ENCODE measurements around the gene CAMKK1.

CAMKK1 gene

GRCh38 chr17:3917391-3917931 is 24.6 kb upstream of the CAMKK1 start:
- no peak for DNase-seq (ENCODE audit: low spot score)

DNA sequence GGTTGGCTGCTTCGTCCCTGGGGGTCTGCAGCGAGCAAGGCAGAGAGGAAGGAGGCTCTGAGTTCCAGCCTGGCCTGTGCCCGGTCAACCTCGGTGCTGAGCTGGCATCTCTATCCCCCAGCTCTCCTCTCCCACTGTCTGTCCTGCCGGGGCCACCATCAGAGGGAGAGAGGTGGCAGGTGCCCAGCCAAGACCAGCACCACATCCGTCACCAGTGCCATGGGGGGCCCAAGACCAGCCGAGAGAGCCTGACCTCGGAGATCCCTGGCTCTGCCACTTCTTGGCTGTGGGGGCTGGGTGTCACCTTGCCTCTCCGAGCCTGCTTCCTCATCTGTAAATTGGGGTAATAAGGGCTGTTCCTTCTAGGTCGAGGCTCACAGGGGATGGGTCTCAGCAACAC is 24.0 kb upstream of the CAMKK1 start:
- DNase-seq (ENCODE audit: low spot score) = no peak

DNA sequence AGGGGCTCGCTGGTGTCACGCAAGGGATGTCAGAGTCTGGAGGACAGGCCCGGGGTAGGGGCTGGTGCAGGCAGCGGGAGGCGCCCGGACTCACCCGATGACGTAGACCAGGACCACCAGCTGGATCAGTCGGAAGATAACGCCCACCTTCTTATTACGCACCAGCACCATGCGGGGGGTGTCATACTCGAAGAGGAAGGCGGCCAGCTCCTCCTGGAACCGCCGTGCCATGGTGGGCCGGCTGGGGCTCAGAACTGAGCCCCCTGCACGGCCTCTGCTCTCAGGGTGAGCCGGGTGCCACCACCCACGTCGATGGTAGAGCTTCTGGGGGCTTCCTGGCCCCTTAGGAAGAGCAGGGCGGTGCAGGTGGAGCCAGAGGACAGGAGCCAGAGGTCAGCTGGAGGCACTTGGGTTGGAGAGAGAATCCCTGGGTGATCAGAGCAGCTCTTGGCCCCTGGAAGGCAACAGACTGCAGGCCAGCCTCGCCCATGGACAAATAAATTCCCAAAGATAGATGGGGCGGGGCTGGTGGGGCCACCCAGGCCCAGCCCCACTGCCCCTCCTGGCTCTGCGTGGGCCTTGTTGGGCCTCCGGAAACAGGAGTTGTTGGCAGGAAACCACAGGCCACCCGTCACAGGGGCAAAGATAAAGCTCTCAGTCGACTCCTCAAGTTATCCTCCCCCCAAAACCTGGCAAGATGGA is 23.3 kb upstream of the CAMKK1 start, which contains the start of gene P2RX1:
P2RX1 (minus strand) TSS at position 471 of the 702 bp plus-strand sequence; CDS start at position 231, 240 bp downstream.
- peak; percentile 37 for DNase-seq (ENCODE audit: low spot score)

DNA sequence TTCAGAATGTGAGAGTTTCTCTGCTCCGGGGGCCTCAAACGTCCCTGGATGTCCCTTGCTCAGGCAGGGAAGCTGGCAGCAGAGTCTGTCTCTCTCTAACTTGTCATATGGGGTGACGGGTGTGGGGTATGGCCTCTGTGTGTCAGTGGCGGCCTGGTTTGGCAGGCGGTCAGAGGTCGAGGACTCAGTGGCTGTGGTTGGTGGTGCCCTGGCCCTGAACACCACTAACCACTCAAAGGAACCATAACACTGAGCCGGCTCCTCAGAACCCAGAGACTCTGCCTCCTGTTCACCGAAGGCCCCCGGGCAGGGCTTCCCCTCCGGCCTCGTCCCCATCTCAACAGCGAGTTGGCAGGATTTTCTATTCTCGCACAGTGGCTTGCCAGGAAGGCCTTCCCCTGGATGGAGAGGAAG is 22.7 kb upstream of the CAMKK1 start:
- DNase-seq (ENCODE audit: low spot score) = no peak

DNA sequence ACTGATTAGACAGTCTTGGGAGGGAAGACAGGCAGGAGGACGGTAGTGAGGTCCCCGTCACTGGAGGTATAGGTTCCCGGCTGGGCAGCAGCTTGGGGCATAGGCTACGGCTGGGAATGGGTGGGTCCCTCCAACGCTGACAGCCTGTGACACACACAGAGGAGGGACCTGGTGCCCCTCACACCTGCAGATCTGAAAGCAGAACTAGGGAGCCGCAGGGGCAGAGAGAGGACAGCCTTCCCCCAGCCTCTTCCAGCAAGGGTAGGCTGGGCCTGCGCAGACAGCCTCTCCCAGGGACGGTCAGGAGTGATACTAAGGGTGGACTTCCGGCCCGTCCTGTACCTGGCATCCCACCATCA is 21.4 kb upstream of the CAMKK1 start:
- DNase-seq (ENCODE audit: low spot score) = no peak

DNA sequence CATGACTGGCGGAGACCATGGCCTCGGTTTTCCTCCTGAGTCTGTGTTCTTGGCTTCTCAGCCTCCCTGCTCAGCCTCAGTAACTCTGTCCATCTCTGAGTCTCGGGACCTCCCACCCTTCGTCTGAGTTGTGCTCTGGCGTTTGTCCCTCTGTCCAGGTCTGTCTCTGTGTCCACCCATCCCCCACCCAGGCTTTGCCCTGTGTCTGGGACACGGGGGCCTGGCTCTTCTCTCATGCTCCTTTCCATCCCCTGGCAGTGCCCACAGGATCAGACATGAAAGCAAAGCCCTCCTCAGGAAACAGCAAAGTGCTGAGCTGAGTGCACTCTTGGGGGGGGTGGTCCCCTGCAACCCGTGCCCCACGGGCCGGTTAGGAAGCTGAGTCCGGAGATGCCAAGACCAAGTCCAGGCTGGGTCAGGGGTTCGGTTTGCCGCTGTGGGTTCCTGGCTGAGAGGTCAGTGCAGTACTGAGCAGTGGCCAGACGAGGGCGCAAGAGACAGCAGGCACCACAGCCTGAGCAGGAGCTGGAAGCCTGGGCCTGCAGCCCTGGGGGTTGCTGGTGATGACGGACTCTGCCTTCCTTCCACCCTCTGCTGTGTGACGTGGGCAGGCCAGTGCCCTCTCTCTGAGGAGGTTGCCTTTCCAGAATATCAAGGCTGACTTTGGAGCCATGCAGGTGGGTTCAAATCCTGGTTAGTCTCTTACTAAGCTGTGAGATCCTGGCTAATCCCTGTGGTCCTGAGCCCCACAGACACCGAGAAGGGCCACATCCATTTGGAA is 20.9 kb upstream of the CAMKK1 start:
- DNase-seq (ENCODE audit: low spot score) = peak; percentile 88

DNA sequence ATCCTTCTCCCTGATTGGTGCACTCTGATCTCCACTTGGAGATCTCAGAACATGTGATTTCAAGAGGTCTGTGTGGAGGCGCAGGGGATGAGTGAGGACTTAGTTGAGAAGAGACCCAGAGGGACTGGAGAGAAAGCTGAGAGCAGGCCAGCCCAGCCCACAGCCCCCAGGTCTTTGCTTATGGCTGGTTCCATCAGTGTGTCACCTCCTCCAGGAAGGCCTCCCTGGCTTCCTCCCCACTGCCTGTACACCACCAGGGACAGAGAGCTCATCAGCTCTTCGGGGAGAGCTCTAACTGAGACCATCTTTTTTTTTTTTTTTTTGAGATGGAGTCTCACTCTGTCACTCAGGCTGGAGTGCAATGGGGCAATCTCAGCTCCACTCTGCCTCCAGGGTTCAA is 20.0 kb upstream of the CAMKK1 start:
- no peak for DNase-seq (ENCODE audit: low spot score)

DNA sequence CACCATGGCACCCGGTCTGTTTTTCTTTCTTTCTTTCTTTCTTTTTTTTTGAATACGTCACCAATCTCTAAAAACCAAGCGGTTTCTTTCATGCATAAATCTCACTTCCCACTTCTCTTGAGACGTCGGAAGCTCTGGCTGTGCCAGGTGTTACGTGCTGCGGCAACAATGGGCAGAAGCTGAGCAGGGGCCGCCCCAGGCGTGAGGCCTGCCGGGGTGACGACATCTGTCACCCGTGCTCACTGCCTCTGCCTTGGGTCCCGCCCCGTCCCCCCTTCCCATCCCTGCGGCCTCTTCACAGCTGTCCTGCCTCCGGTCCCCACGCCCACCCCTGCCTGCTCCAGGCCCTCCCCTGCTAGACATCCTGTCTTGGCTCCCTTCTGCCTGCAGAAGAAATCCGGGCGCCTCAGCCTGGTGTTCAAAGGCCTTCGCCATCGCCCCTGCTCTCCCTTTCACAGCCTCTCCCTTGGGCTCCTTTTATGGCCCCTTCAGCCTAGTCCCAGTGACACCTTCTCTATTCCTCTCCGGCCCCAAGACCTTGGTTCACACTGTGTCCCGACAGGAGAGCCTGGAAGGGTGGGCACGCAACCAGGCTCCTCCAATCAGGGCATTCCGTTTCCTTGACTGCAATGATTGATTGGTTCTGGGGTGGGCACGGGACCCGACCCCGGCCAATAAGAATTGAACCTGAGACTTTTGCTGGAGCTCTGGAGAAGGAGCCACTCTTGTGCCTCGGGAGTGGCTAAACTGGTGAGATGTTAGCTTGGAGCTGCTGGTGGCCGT is 18.6 kb upstream of the CAMKK1 start:
- DNase-seq (ENCODE audit: low spot score) = peak; percentile 66

DNA sequence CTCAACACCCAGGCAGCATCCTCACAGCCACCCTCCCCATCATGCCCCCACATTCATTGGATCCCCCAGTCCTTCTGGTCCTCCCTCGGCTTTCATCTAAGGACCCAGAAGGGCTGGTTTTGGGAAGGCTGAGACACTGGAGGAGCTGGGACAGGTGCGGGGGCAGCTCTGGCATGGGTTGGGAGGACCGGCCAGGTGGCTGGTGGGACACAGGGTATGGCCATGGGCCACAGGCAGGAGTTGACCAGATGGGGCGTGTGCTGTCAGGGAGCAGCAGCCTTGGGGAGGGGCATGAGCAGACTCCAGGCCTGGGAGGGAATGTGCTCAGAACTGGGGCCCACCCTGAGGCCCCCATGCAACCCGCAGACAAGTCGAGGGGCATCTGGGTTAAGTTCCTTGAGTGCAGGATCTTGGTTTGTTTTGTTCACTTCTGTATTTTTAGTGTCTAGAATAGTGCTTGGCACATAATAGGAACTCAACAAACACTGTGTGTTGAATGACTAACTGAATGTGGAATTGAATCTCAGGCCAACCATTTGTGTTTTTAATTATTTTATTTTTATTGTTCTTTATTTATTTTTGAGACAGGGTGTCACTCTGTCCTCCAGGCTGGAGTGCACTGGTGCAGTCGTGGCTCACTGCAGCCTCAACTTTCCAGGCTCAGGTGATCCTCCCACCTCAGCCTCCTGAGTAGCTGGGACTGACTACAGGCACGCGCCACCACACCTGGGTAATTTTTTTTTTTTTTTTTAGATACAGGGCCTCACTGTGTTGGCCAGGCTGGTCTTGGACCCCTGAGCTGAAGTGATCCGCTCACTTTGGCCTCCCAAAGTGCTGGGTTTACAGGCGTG is 17.8 kb upstream of the CAMKK1 start:
- no peak for DNase-seq (ENCODE audit: low spot score)

DNA sequence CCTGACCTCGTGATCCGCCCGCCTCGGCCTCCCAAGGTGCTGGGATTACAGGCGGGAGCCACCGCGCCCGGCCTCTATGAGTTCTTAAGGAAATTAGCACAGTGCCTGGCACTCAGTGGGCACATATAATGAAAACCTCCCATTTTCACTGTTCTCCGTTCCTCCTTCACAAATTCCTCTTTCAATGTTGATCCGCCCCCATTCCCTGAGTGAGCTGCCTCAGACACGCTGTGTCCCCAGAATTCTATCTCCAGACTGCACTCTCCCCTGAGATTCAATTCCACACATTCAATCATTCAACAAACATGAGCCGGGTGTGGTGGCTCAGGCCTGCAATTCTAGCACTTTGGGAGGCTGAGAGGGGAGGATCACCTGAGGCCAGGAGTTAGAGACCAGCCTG is 16.4 kb upstream of the CAMKK1 start:
- DNase-seq (ENCODE audit: low spot score) = no peak

GRCh38 chr17:3907483-3908216 is 14.8 kb upstream of the CAMKK1 start:
- DNase-seq (ENCODE audit: low spot score) = no peak

DNA sequence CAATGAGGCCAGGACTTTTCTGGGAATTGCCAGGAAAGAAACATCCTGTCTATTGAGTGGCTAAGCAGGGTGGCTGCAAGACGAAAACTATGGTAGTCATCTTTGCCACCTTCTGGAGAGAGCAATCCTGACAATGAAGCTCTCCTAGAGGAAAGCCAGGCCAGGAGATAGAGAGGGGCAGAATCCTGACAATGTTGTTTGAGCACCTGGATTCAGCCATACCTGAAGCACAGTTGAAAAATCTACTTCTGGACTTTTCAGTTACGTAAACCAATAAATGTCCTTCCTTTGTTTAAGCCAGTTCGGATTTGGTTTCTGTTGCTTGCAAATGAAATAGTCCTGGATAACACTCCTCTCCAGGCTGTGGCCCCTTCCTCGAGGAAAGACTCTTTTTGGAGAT is 14.0 kb upstream of the CAMKK1 start:
- DNase-seq (ENCODE audit: low spot score) = no peak

- DNase-seq (ENCODE audit: low spot score) = no peak
Measured at GRCh38 chr17:3905017-3905520, 12.2 kb upstream of the CAMKK1 start.

DNA sequence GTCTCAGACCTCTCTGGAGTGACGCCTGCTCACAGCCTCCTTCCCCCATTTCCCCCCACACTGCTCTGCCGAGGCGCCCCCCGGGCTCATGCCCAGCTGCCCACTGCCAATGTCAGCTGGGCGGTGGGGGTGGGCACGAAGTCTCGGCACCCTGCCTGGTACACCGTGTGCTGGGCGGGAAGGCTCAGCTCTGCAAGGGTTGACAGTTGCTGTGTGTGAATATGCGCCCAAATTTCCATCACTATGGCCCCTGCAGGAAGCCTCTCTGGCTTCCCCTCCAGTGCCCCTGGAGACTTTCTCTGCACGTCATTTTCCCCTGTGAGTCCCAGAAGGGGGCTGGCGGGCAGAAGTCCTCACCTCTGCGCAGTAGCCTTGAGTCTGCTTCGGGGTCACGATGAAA is 11.6 kb upstream of the CAMKK1 start:
- DNase-seq (ENCODE audit: low spot score) = no peak

DNA sequence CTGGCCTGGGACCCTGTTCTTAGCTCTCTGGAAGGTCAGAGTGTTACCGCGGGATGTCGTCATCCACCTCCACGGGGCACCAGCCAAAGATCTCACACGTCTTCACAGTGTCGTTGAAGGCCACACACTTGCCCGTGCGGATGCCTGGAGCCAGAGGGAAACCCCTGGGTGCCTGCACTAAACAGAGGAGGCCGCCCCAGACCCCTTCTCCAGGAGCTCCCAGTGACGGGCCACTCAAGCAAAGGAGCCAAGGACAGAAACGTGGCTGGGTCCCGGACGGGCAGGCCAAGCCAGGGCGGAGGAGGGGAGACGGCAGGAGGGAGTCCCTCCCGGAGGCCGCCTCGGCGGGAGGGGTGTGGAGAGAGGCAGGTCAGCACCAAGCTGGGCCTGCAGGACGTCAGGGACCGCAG is 11.0 kb upstream of the CAMKK1 start:
- DNase-seq (ENCODE audit: low spot score) = no peak

GRCh38 chr17:3903051-3903825 is 10.4 kb upstream of the CAMKK1 start:
- no peak for DNase-seq (ENCODE audit: low spot score)

GRCh38 chr17:3900646-3901045 is 7.8 kb upstream of the CAMKK1 start:
- no peak for DNase-seq (ENCODE audit: low spot score)

GRCh38 chr17:3897731-3898130 is 4.9 kb upstream of the CAMKK1 start:
- no peak for DNase-seq (ENCODE audit: low spot score)

- DNase-seq (ENCODE audit: low spot score) = no peak
Measured at GRCh38 chr17:3896968-3897235, 4.0 kb upstream of the CAMKK1 start.
